Measurements from ENCODE around the gene ALDH1L1.

Gene ALDH1L1

DNA sequence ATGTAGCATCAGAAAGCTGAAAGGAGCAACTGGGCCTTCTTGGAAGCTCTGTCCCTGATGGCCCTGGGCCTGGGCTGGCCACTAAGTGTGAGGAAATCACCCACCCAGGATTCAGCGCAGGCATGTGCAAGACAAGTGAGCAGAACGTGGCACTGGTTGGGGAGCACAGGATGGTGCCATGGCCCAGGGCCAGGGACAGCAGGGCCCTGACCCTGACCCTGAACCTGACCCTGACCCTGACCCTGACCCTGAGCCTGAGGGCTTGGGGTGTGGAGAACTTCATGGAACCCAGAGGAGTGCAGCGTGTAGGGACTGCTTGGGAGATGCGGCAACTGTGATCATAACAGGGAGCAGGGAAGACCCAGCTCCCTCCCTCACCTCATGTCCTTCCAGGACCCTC, 5.9 kb upstream of the ALDH1L1 start:
- DNase-seq (ENCODE audit: low read depth): no peak
- H3K4me3 ChIP-seq (ENCODE audit: low read depth, low read length): no peak overlapping the region
- no peak for TF ChIP-seq CTCF (IDR thresholded peaks at IDR 0.05; ENCODE audit: control insufficient read depth, extremely low read depth, insufficient read depth)

DNA sequence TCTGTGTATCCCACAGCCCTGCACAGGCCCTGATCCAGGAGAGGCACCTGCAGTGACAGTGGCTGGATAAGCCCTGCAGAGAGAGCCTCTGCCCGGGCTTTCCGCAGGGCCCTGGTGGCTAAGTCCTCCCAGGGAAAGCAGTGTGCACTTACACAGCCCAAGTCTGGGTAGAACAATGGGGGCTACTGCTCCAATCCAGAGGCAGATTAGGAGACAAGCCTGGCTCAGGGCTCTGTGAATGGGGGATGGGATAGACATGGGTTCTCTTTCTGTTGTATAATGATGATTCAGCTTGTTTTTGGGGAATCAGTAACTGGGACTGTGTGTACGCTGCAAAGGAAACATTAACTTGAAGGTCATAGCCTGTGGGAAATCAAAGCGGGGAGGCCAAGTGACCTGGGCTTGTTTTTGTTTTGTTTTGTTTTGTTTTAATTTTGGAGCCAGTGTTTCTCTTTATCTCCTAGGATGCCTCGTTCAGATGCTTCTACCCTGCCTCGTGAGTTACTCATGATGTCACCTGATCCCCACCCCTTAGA, 4.1 kb upstream of the ALDH1L1 start:
- no peak for TF ChIP-seq CTCF (IDR thresholded peaks at IDR 0.05; ENCODE audit: control insufficient read depth, extremely low read depth, insufficient read depth)
- H3K4me3 ChIP-seq (ENCODE audit: low read depth, low read length): no peak overlapping the region
- DNase-seq (ENCODE audit: low read depth): no peak

GRCh38 chr3:126181398-126181725, 976 bp upstream of the ALDH1L1 start:
- DNase-seq (ENCODE audit: low read depth): no peak
- no peak for TF ChIP-seq CTCF (IDR thresholded peaks at IDR 0.05; ENCODE audit: control insufficient read depth, extremely low read depth, insufficient read depth)
- no peak overlapping the region for H3K4me3 ChIP-seq (ENCODE audit: low read depth, low read length)

DNA sequence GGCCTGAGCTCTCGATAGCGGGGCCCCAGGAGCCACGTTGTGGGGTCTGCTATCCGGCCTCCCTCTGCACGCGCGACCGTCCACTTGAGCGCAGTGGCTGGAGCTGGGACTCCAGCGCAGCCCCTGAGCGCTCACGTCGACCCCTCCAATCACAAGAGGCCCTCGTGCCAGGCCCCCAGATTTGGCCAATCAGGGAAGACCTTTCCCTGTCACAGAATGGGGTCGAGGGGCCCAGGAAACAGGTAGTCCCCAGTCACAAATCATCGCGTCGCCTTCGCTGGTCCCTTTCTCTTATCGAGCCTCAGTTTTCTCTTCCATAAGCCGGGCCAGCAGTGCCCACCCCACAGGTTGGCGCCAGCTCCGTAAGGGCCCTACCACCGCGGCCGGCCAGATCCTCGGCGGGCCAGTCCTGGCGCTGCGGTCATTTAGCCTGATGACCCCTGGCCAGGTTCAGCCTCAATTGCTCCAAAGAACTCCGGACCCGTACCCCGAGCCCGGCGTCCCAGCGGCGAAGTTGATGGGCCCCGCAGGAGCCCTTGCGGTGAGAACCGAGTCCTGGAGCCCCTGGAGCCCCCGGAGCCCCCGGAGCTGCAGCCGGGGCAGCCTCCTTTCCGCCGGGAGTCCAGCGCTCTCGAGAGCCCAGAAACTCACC, 435 bp downstream of the ALDH1L1 start:
- no peak overlapping the region for H3K4me3 ChIP-seq (ENCODE audit: low read depth, low read length)
- no peak for DNase-seq (ENCODE audit: low read depth)
- no peak for TF ChIP-seq CTCF (IDR thresholded peaks at IDR 0.05; ENCODE audit: control insufficient read depth, extremely low read depth, insufficient read depth)

DNA sequence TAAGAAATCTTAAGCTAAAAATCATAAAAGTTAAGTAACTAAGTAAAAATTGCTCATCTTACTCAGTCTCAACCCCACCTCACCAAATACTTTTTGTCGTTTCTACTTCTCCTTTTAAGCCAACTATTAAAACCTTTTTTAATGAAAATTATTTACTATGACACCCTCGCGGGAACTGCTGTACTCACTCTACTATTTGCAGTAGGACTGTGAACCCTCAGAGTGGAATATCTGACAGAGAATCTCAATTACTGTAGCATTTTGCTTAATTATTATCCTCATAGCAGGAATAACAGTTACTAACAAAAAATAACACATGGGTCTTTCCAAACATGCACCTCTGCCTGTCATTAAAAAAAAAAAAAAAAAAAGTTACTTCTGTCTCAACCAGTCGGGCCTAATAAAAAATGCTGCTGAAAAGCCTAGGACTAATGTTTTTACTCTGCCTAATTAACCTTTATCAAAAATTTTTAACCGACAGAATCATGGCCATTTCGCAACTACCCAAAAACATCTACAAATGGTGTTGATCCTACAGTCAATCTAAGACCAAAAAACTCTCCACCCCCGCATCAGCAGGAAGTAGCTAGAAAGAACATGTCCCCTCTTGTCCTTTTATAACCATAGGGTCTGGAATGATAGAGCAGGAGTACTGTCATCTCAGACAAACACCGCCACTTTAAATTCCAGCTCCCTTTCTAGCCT, 10.2 kb downstream of the ALDH1L1 start:
- H3K4me3 ChIP-seq (ENCODE audit: low read depth, low read length): no peak overlapping the region
- no peak for DNase-seq (ENCODE audit: low read depth)
- TF ChIP-seq CTCF (IDR thresholded peaks at IDR 0.05; ENCODE audit: control insufficient read depth, extremely low read depth, insufficient read depth): no peak

DNA sequence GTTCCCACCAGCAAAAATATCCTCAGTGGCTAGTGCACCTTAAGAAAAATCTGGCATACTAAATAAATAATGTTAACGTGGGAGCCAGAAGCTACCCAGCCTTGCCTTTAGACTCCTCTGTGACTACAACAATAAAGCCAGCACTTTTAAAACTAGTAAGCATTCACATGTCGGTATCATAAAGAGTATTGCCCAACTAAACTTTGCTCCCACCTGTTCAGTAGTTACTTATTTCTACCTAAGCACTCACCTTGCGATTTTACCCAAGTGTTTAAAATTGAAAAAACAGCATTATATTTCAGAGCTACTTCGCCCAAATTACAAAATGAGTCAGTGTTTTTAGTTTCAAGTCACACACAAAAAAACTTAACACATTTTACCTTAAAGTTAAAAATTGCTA, 12.8 kb downstream of the ALDH1L1 start:
- no peak for DNase-seq (ENCODE audit: low read depth)
- TF ChIP-seq CTCF (IDR thresholded peaks at IDR 0.05; ENCODE audit: control insufficient read depth, extremely low read depth, insufficient read depth): no peak
- no peak overlapping the region for H3K4me3 ChIP-seq (ENCODE audit: low read depth, low read length)

Data from LNCaP clone FGC (cell line).